Smooth muscle cell (in vitro differentiated cells): ENCODE data around the gene DUSP10. TPM values are rescaled to one million over a fixed set of nuclear protein-coding genes. Genes with fewer than 3 reads are reported as not detected.
A peak's percentile ranks its signal among the peaks of the same experiment; 100 is the strongest.

Experiments used
- DNase-seq: peaks from one replicate; lab custom pipeline; 2025; ENCODE audit not compliant: unreplicated experiment; lab: John Stamatoyannopoulos, UW
- H2AFZ ChIP-seq: fragments of 200-600 bp; sonication (generic); 2 replicates; pipeline ENCODE4 v1.6.0; 2016; ENCODE audit warnings: antibody characterized with exemption, low read depth, mild to moderate bottlenecking
- H3F3A ChIP-seq: fragments of 200-600 bp; sonication (generic); 2 replicates; pipeline ENCODE4 v1.6.0; 2017; ENCODE audit warnings: antibody characterized with exemption, low read depth
- H3K27ac ChIP-seq: fragments of 200-600 bp; sonication (generic); 2 replicates; pipeline ENCODE4 v1.5.1; 2016; ENCODE audit warnings: low read depth, mild to moderate bottlenecking
- H3K27me3 ChIP-seq: fragments of 200-600 bp; sonication (generic); 2 replicates; pipeline ENCODE4 v1.6.1; 2016; ENCODE audit warnings: low read depth, mild to moderate bottlenecking
- H3K36me3 ChIP-seq: fragments of 200-600 bp; sonication (generic); 2 replicates; pipeline ENCODE4 v1.5.1; 2016; ENCODE audit warnings: low read depth
- H3K4me1 ChIP-seq: fragments of 200-600 bp; sonication (generic); 2 replicates; pipeline ENCODE4 v1.5.1; 2016; ENCODE audit warnings: low read depth
- H3K4me2 ChIP-seq: fragments of 200-600 bp; sonication (generic); 2 replicates; pipeline ENCODE4 v1.6.0; 2016; ENCODE audit warnings: mild to moderate bottlenecking
- H3K4me3 ChIP-seq: fragments of 200-600 bp; sonication (generic); 2 replicates; pipeline ENCODE4 v1.5.1; 2016; ENCODE audit warnings: mild to moderate bottlenecking
- H3K79me2 ChIP-seq: fragments of 200-600 bp; sonication (generic); 2 replicates; pipeline ENCODE4 v1.6.0; 2016; ENCODE audit warnings: low read depth, mild to moderate bottlenecking
- H3K9ac ChIP-seq: fragments of 200-600 bp; sonication (generic); 2 replicates; pipeline ENCODE4 v1.6.0; 2016; ENCODE audit warnings: low read depth
- H3K9me3 ChIP-seq: fragments of 200-600 bp; sonication (generic); replicated peaks from 2 replicates; pipeline ENCODE4 v1.5.1; 2016; ENCODE audit warnings: low read depth
- H4K20me1 ChIP-seq: fragments of 200-600 bp; sonication (generic); 2 replicates; pipeline ENCODE4 v1.6.0; 2016; ENCODE audit warnings: low read depth
- CTCF ChIP-seq: fragments of 200-600 bp; sonication (generic); IDR thresholded peaks from 2 replicates; pipeline ENCODE4 v1.5.1; 2017; ENCODE audit warnings: borderline replicate concordance, mild to moderate bottlenecking, antibody characterized with exemption; ENCODE audit not compliant: insufficient read depth, poor library complexity, severe bottlenecking
- WGBS: methylation state at CpG from one replicate; pipeline ENCODE4 v1.1.7; 2016; ENCODE audit warnings: low lambda C conversion rate; 5-methylcytosine and 5-hydroxymethylcytosine counted together
- polyA plus RNA-seq: library from polyadenylated mRNA; unstranded; fragments of >200 nt; fragmentation: Nextera tagmentation; extraction: Ambion mirVana; gene quantifications from 2 replicates; pipeline ENCODE4 v1.2.1, GENCODE V29; 2016
- total RNA-seq: library from RNA; depleted of rRNA; stranded (reverse); fragments of >200 nt; gene quantifications from 2 replicates; pipeline ENCODE4 v1.2.3, GENCODE V29; 2014

DUSP10 gene
- total and polyA plus RNA-seq, 2 experiments from 2014 or later = 49.7 to 104 TPM

- H3K79me2 ChIP-seq = peaks cover 32% of the 10 kb centered on the region
- peaks cover 32% of the 10 kb centered on the region for H4K20me1 ChIP-seq
- peak overlapping the region; percentile 95 for H3K4me2 ChIP-seq
- 30% methylated on average over 16 of the region's 16 CpGs for WGBS
- H3K36me3 ChIP-seq = peaks cover 1% of the 10 kb centered on the region
- H3K9ac ChIP-seq = peak overlapping the region; percentile 97
- H3K4me1 ChIP-seq = peaks cover 8% of the 10 kb centered on the region
- no peak for TF ChIP-seq CTCF
- H3K4me3 ChIP-seq = peak overlapping the region; percentile 90
- H3K27ac ChIP-seq = peak overlapping the region; percentile 99
- no peak for DNase-seq
- H3K9me3 ChIP-seq = no peaks in the 10 kb centered on the region
- H2AFZ ChIP-seq = peak overlapping the region; percentile 82
- no peaks in the 10 kb centered on the region for H3F3A ChIP-seq
- H3K27me3 ChIP-seq = no peaks in the 10 kb centered on the region
These were observed 1.7 kb upstream of the DUSP10 start for GRCh38 chr1:221743416-221744208.

- peak overlapping the region; percentile 99 for H3K27ac ChIP-seq
- peak overlapping the region; percentile 90 for H3K4me3 ChIP-seq
- no peaks in the 10 kb centered on the region for H3K9me3 ChIP-seq
- DNase-seq = peak; percentile 80
- no peaks in the 10 kb centered on the region for H3F3A ChIP-seq
- H3K4me2 ChIP-seq = peak overlapping the region; percentile 95
- peaks cover 40% of the 10 kb centered on the region for H4K20me1 ChIP-seq
- WGBS = under 1% methylated on average over 69 of the region's 98 CpGs
- peaks cover 7% of the 10 kb centered on the region for H3K36me3 ChIP-seq
- peaks cover 9% of the 10 kb centered on the region for H3K4me1 ChIP-seq
- H3K9ac ChIP-seq = peak overlapping the region; percentile 97
- H3K27me3 ChIP-seq = no peaks in the 10 kb centered on the region
- H3K79me2 ChIP-seq = peaks cover 40% of the 10 kb centered on the region
- peak; percentile 22 for TF ChIP-seq CTCF
- H2AFZ ChIP-seq = peak overlapping the region; percentile 82
These were observed 896 bp upstream of the DUSP10 start for GRCh38 chr1:221742555-221743415.

- no peaks in the 10 kb centered on the region for H3K9me3 ChIP-seq
- peak overlapping the region; percentile 49 for H2AFZ ChIP-seq
- TF ChIP-seq CTCF = no peak
- H3K9ac ChIP-seq = peak overlapping the region; percentile 96
- H3K4me2 ChIP-seq = peak overlapping the region; percentile 88
- H3F3A ChIP-seq = no peaks in the 10 kb centered on the region
- DNase-seq = no peak
- no peaks in the 10 kb centered on the region for H3K27me3 ChIP-seq
- peaks cover 56% of the 10 kb centered on the region for H3K79me2 ChIP-seq
- peaks cover 7% of the 10 kb centered on the region for H3K36me3 ChIP-seq
- H3K4me3 ChIP-seq = peak overlapping the region; percentile 90
- H3K27ac ChIP-seq = peak overlapping the region; percentile 93
- WGBS = 1% methylated on average over 36 of the region's 36 CpGs
- H4K20me1 ChIP-seq = peaks cover 56% of the 10 kb centered on the region
- H3K4me1 ChIP-seq = peaks cover 18% of the 10 kb centered on the region
These were observed 741 bp downstream of the DUSP10 start for GRCh38 chr1:221740993-221741702.
